SK-N-SH (cell line): ENCODE results near the gene VENTX.

ENCODE experiments used
- CTCF ChIP-seq: fragments of 200-600 bp; sonication (generic); IDR thresholded peaks from 2 replicates; pipeline ENCODE4 v1.6.1; 2017; ENCODE audit warnings: antibody characterized with exemption, mild to moderate bottlenecking, moderate library complexity
- ELF1 ChIP-seq: IDR thresholded peaks from 2 replicates; pipeline ENCODE4 v1.4.0; 2012
- GABPA ChIP-seq: IDR thresholded peaks from 2 replicates; pipeline ENCODE4 v1.4.0; 2012; ENCODE audit warnings: low read depth, mild to moderate bottlenecking
- IRF3 ChIP-seq: fragments of 150-350 bp; IDR thresholded peaks from 2 replicates; pipeline ENCODE4 v1.6.1; 2016; ENCODE audit warnings: mild to moderate bottlenecking, low read depth, low read length
- MAX ChIP-seq: IDR thresholded peaks from 2 replicates; pipeline ENCODE4 v1.4.0; 2012; ENCODE audit warnings: low read depth
- NFIC ChIP-seq: IDR thresholded peaks from 2 replicates; pipeline ENCODE4 v1.4.0; 2012; ENCODE audit warnings: borderline replicate concordance
- NRF1 ChIP-seq: IDR thresholded peaks from 2 replicates; pipeline ENCODE4 v1.6.1; 2012; ENCODE audit warnings: low read depth, mild to moderate bottlenecking, low read length
- PBX3 ChIP-seq: IDR thresholded peaks from 2 replicates; pipeline ENCODE4; 2012
- RFX5 ChIP-seq: IDR thresholded peaks from 2 replicates; pipeline ENCODE4 v1.6.1; 2012; ENCODE audit warnings: mild to moderate bottlenecking, improper control_type of control experiment, low read length
- RXRA ChIP-seq: IDR thresholded peaks from 2 replicates; pipeline ENCODE4 v1.4.0; 2012; ENCODE audit warnings: low read depth, mild to moderate bottlenecking, borderline replicate concordance
- SMC3 ChIP-seq: IDR thresholded peaks from 2 replicates; pipeline ENCODE4 v1.6.1; 2012; ENCODE audit warnings: low read depth, low read length, improper control_type of control experiment
- TCF12 ChIP-seq: IDR thresholded peaks from 2 replicates; pipeline ENCODE4 v1.4.0; 2012
- USF2 ChIP-seq: fragments of 150-350 bp; IDR thresholded peaks from 2 replicates; pipeline ENCODE4 v1.6.1; 2017; ENCODE audit warnings: antibody characterized with exemption, low read length, low read depth, borderline replicate concordance

GRCh38 chr10:133231946-133232574 is 5.6 kb upstream of the VENTX start:
- TF ChIP-seq CTCF (no peak), TCF12 (no peak), NFIC (no peak), MAX (no peak), SMC3 (no peak), RFX5 (no peak), NRF1 (no peak), USF2 (no peak), IRF3 (no peak), GABPA (no peak), ELF1 (no peak), PBX3 (no peak), RXRA (no peak)
